G401.6 (cell line): Measurements from ENCODE around the gene ACTR2.
"Not testable (repeated sequence)": the region's sequence is repeated elsewhere in the genome, so short reads cannot be mapped to it uniquely, and the experiment has no call there.

ENCODE experiments used
- FAIRE-seq: peaks from 2 replicates; lab custom pipeline; 2012; peaks lifted over from hg19 to GRCh38; lab: Jason Lieb, UNC

Gene ACTR2

DNA sequence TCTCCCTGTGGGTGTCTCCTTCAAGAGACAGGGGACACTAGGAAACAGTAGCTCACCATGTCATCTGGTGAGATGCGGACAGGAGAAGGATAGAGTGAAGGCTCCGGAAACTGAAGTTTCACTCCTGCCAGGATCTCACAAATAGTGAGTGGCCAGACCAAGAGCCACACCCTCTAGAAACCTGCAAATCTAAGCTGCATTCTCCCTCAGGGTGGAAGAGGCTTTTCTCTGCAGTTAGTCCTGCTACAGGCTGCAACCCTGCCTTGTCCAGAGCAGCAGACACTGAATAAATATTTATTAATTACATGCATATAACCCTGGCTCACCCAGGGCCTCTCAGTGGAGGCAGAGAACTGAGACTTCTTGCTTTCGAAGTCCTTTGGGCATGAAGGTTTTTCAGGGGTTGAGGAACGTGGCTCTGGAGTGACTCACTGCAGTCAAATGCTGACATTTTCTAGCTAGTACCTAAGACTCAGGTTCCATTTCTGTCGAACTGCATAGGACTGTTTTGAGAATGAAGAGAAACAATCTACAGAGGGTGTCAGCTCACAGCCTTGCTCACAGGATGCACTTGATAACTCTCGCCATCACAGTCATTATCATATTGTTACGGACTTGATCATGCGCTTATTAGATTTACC lies 87.3 kb downstream of the ACTR2 start:
- FAIRE-seq: no peak

GRCh38 chr2:65316072-65316471 lies 88.4 kb downstream of the ACTR2 start:
- no peak for FAIRE-seq

GRCh38 chr2:65317351-65317750 lies 89.7 kb downstream of the ACTR2 start:
- not testable (repeated sequence) for FAIRE-seq

DNA sequence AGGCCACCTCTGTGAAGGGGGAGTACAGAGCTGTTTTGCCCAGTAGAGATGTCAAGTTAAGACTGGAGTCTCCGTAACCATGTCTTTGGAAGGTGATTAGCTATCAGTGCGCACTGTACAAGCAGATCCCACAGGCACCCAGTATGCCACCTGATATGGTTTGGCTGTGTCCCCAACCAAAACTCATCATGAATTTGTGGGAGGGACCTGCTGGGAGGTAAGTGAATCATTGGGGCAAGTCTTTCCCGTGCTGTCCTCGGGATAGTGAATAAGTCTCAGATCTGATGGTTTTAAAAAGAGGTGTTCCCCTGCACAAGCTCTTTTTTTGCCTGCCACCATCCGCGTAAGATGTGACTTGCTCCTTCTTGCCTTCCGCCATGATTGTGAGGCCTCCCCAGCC lies 90.2 kb downstream of the ACTR2 start:
- FAIRE-seq: no peak

- FAIRE-seq: no peak
Measured at GRCh38 chr2:65319072-65319673, 91.5 kb downstream of the ACTR2 start.

DNA sequence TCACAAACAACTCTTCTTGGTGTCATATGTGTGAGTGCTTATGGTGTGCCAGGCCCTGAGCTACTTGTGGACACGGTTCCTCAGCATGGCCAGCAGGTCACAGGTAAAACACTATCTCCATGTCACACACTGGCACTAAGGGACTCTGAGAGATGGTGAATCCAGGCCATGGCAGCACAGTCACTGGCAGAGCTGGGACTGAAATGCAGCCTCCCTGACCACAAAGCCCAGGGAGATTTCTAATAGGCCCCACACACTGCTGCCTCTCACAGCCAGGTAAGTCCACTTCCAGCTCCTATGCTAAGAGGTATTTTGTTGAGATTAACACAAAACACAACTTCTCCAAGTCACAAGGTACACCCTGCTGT lies 92.0 kb downstream of the ACTR2 start:
- FAIRE-seq: no peak

- FAIRE-seq: no peak
Measured at GRCh38 chr2:65320042-65320725, 92.6 kb downstream of the ACTR2 start.
